GM23248 (cell line): ENCODE data around the gene LIN28B. TPM values are rescaled to one million over a fixed set of nuclear protein-coding genes. Genes with fewer than 3 reads are reported as not detected.

Experiments
- DNase-seq: peaks from one replicate; pipeline ENCODE4 v3.0.0-alpha.2; 2015
- H2AFZ ChIP-seq: fragments of 200-600 bp; sonication (generic); 2 replicates; pipeline ENCODE4 v1.6.1; 2016; ENCODE audit warnings: antibody characterized with exemption
- H3F3A ChIP-seq: fragments of 200-600 bp; sonication (generic); 2 replicates; pipeline ENCODE4 v1.6.1; 2016; ENCODE audit warnings: mild to moderate bottlenecking, antibody characterized with exemption, mixed run types; ENCODE audit not compliant: insufficient read depth
- H3K27ac ChIP-seq: fragments of 200-600 bp; sonication (generic); 2 replicates; pipeline ENCODE4 v1.5.1; 2016; ENCODE audit warnings: mild to moderate bottlenecking
- H3K27me3 ChIP-seq: fragments of 200-600 bp; sonication (generic); replicated peaks from 2 replicates; pipeline ENCODE4 v1.6.1; 2016; ENCODE audit warnings: mild to moderate bottlenecking; ENCODE audit not compliant: insufficient read depth
- H3K36me3 ChIP-seq: fragments of 200-600 bp; sonication (generic); 2 replicates; pipeline ENCODE4 v1.6.1; 2016; ENCODE audit warnings: low read depth, mild to moderate bottlenecking
- H3K4me1 ChIP-seq: fragments of 200-600 bp; sonication (generic); 2 replicates; pipeline ENCODE4 v1.6.1; 2016; ENCODE audit warnings: mild to moderate bottlenecking; ENCODE audit not compliant: insufficient read depth
- H3K4me2 ChIP-seq: fragments of 200-600 bp; sonication (generic); one replicate; pipeline ENCODE4 v1.6.1; 2016; ENCODE audit warnings: mild to moderate bottlenecking; ENCODE audit not compliant: unreplicated experiment
- H3K4me3 ChIP-seq: fragments of 200-600 bp; sonication (generic); 2 replicates; pipeline ENCODE4 v1.5.1; 2016; ENCODE audit warnings: mild to moderate bottlenecking
- H3K79me2 ChIP-seq: fragments of 200-600 bp; sonication (generic); 2 replicates; pipeline ENCODE4 v1.6.1; 2016; ENCODE audit warnings: mild to moderate bottlenecking; ENCODE audit not compliant: insufficient read depth
- H3K9ac ChIP-seq: fragments of 200-600 bp; sonication (generic); 2 replicates; pipeline ENCODE4 v1.6.1; 2016; ENCODE audit warnings: mild to moderate bottlenecking
- H3K9me2 ChIP-seq: fragments of 200-600 bp; sonication (generic); 2 replicates; pipeline ENCODE4 v1.6.1; 2016; ENCODE audit warnings: mixed run types, mild to moderate bottlenecking, moderate library complexity; ENCODE audit not compliant: insufficient read depth
- H3K9me3 ChIP-seq: fragments of 200-600 bp; sonication (generic); one replicate; pipeline ENCODE4 v1.6.1; 2017; ENCODE audit warnings: low read depth
- H4K20me1 ChIP-seq: fragments of 200-600 bp; sonication (generic); 2 replicates; pipeline ENCODE4 v1.6.0; 2016; ENCODE audit not compliant: insufficient read depth
- EZH2 ChIP-seq: fragments of 200-600 bp; sonication (generic); IDR thresholded peaks from 2 replicates; pipeline ENCODE4 v1.6.1; 2018; ENCODE audit warnings: antibody characterized with exemption, mild to moderate bottlenecking; ENCODE audit not compliant: insufficient read depth, poor library complexity, severe bottlenecking
- EZH2phosphoT487 ChIP-seq: fragments of 200-600 bp; sonication (generic); IDR thresholded peaks from 2 replicates; pipeline ENCODE4 v1.6.1; 2018; ENCODE audit warnings: antibody characterized with exemption, moderate library complexity, mild to moderate bottlenecking, low read depth; ENCODE audit not compliant: insufficient read depth
- WGBS, 2 experiments: methylation state at CpG; one replicate each; pipeline ENCODE4 v1.1.6; 2015 to 2017; ENCODE audit warnings: low lambda C conversion rate in 2 of 2, low coverage in 1 of 2; ENCODE audit errors: missing lambda C conversion rate in 2 of 2; 5-methylcytosine and 5-hydroxymethylcytosine counted together
- in situ Hi-C: fragments of 300-500 bp; cut with MboI; formaldehyde crosslinking; loops from 2 replicates; pipeline ENCODE4 v1.15.0; 2020
- polyA plus RNA-seq: library from polyadenylated mRNA; unstranded; fragments of >200 nt; fragmentation: Nextera tagmentation; extraction: Ambion mirVana; gene quantifications from 2 replicates; pipeline ENCODE4 v1.2.1, GENCODE V29; 2016
- small RNA-seq: library from RNA; depleted of rRNA; stranded (forward); fragments of <200 nt; gene quantifications from one replicate; pipeline ENCODE3, GENCODE V24; 2014; ENCODE audit warnings: low read depth, low replicate concordance
- total RNA-seq: library from RNA; depleted of rRNA; stranded (reverse); fragments of >200 nt; shearing (Covaris generic); gene quantifications from 2 replicates; pipeline ENCODE4 v1.2.3, GENCODE V29; 2014; rRNA removed

The LIN28B gene
- total and polyA plus RNA-seq, 2 experiments from 2014 or later: not detected

DNA sequence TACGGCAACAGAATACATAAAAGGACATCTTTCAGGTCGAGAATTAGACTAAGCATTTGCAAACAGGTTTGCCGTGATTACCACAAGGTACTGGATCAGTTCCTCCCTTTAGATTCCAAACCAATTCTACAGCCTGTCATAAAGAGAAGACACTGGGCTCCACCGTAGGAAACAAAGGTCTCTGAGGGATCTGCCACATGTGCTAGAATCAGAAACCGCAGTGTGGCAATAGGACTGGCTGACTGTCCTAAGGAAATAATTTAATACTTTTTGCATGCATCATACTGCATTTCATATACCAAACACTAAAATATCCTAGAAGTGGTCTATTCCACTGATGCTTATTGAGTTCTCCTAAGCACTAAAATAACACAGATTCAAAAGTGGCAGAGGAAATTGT, 163.7 kb downstream of the LIN28B start:
- Histone ChIP-seq H3K9me3 (no peaks in the 10 kb centered on the region), H3K36me3 (no peaks in the 10 kb centered on the region; the same call in 1 of the 2 replicates), H3K27me3 (no peaks in the 10 kb centered on the region), H2AFZ (no peak overlapping the region), H3K4me2 (no peak overlapping the region), H3K4me1 (no peaks in the 10 kb centered on the region), H3K79me2 (no peaks in the 10 kb centered on the region), H3F3A (no peaks in the 10 kb centered on the region), H3K9ac (no peak overlapping the region), H4K20me1 (no peaks in the 10 kb centered on the region), H3K27ac (no peak overlapping the region), H3K9me2 (no peaks in the 10 kb centered on the region), H3K4me3 (no peak overlapping the region)
- in situ Hi-C loops: loop anchor here (25.0 kb wide), 1 partner anchor 242 kb away; no protein-coding TSS in a partner anchor
- WGBS, 2 experiments: 97% methylated on average over 5 of the region's 5 CpGs
- DNase-seq: no peak
- TF ChIP-seq EZH2phosphoT487 (no peak), EZH2 (no peak)

DNA sequence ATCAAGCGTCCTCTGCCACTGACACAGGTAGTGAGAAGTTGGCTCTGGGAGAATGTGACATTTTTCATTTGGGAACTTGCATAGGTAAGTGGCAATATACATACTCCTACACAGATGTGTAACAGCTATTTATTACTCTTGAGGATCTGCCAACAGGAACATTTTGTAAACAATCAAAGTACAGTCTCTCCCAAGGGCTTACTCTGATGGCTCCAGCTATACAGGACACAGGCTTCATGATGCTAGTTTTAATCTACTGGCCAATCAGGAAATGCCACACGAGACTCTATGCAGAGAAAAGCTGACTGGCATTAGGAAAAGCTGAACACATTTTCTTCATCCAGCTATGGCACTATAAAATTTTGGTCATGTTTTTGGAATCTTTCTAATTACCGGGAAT, 165.1 kb downstream of the LIN28B start:
- 97 to 99% methylated on average over 3 of the region's 3 CpGs for WGBS, 2 experiments
- no peaks in the 10 kb centered on the region for H3K27me3 ChIP-seq
- no peak overlapping the region for H3K9ac ChIP-seq

DNA sequence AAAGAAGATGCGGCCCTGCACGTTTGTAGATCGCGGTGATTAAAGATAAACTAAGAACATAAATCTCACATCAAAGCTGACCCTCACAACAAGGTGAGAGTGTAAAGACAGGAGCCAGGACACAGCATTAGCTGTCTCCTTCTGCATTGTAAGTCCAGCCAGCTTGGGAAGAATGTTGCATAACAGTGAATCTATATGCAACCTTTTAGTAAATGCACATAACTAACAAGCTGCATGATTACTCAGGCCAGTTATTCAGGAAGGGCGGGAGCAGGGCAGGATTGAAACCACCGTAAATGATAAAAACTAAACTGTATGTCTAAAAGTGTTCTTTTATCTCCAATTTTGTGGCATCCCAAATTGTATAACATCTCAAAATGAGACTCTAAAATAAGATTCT, 165.8 kb downstream of the LIN28B start:
- Histone ChIP-seq H3K27me3 (no peaks in the 10 kb centered on the region), H3K9me2 (no peaks in the 10 kb centered on the region), H4K20me1 (no peaks in the 10 kb centered on the region), H3K36me3 (no peaks in the 10 kb centered on the region; the same call in 1 of the 2 replicates), H3K79me2 (no peaks in the 10 kb centered on the region), H2AFZ (no peak overlapping the region), H3K4me1 (no peaks in the 10 kb centered on the region), H3K9me3 (no peaks in the 10 kb centered on the region), H3K27ac (no peak overlapping the region), H3K4me2 (no peak overlapping the region), H3K9ac (no peak overlapping the region), H3F3A (no peaks in the 10 kb centered on the region), H3K4me3 (no peak overlapping the region)
- TF ChIP-seq EZH2 (no peak), EZH2phosphoT487 (no peak)
- no peak for DNase-seq
- 79 to 80% methylated on average over 6 of the region's 6 CpGs for WGBS, 2 experiments
- in situ Hi-C loops: loop anchor here (25.0 kb wide), 1 partner anchor 240 kb away; no protein-coding TSS in a partner anchor

More for the DNA sequence above, 165.1 kb downstream of the LIN28B start:
- H2AFZ ChIP-seq: no peak overlapping the region
- no peaks in the 10 kb centered on the region for H3K9me2 ChIP-seq
- no peaks in the 10 kb centered on the region for H3K9me3 ChIP-seq
- H4K20me1 ChIP-seq: no peaks in the 10 kb centered on the region
- no peaks in the 10 kb centered on the region; the same call in 1 of the 2 replicates for H3K36me3 ChIP-seq
- no peak for DNase-seq
- H3K27ac ChIP-seq: no peak overlapping the region
- H3K79me2 ChIP-seq: no peaks in the 10 kb centered on the region
- no peak overlapping the region for H3K4me2 ChIP-seq
- TF ChIP-seq EZH2phosphoT487: no peak
- no peak for TF ChIP-seq EZH2
- in situ Hi-C loops: loop anchor here (25.0 kb wide), 1 partner anchor 240 kb away; no protein-coding TSS in a partner anchor
- H3F3A ChIP-seq: no peaks in the 10 kb centered on the region
- no peaks in the 10 kb centered on the region for H3K4me1 ChIP-seq
- no peak overlapping the region for H3K4me3 ChIP-seq

Small RNAs within 50 kb of the gene (small RNA-seq; reads per million reads assigned to genes)
- not detected for gene RNU6-1106P

Other genes starting within 250 kb of the LIN28B start
- 13.3 and 38.2 TPM in 2 replicates for gene HACE1, start 97.2 kb upstream of the LIN28B start, total RNA-seq
- 7.7 and 8.0 TPM in 2 replicates for gene HACE1, start 97.2 kb upstream of the LIN28B start, polyA plus RNA-seq
- gene POPDC3, start 222.9 kb downstream of the LIN28B start, total RNA-seq: 37.4 and 45.1 TPM in 2 replicates
- gene POPDC3, start 222.9 kb downstream of the LIN28B start, polyA plus RNA-seq: 46.1 and 48.6 TPM in 2 replicates